GM12878 (cell line): ENCODE results near the gene DLEC1. TPM values are rescaled to one million over a fixed set of nuclear protein-coding genes. Genes with fewer than 3 reads are reported as not detected.

Source experiments
- ATF3 ChIP-seq: IDR thresholded peaks from 2 replicates; pipeline ENCODE4 v1.6.1; 2011; ENCODE audit warnings: low read depth, mild to moderate bottlenecking, low read length, moderate library complexity, borderline replicate concordance; ENCODE audit errors: extremely low read depth
- BACH1 ChIP-seq: fragments of 450-650 bp; IDR thresholded peaks from 2 replicates; pipeline ENCODE4 v1.6.1; 2017; ENCODE audit warnings: mild to moderate bottlenecking, borderline replicate concordance
- BHLHE40 ChIP-seq, 2 experiments: fragments of 450-650 bp in 1 of 2; IDR thresholded peaks; 2 replicates each; pipeline ENCODE4 v1.6.1; 2011 to 2017; ENCODE audit warnings: low read depth in 2 of 2, borderline replicate concordance in 1 of 2, improper control_type of control experiment in 1 of 2, low read length in 1 of 2, mild to moderate bottlenecking in 1 of 2
- ELK1 ChIP-seq: IDR thresholded peaks from 2 replicates; pipeline ENCODE4 v1.6.1; 2012; ENCODE audit warnings: low read depth, low read length, improper control_type of control experiment
- IKZF1 ChIP-seq: fragments of 450-650 bp; conservative IDR thresholded peaks from 2 replicates; pipeline ENCODE4 v1.6.1; 2017; ENCODE audit warnings: antibody characterized with exemption, mild to moderate bottlenecking
- KLF5 ChIP-seq: fragments of 450-650 bp; IDR thresholded peaks from 2 replicates; pipeline ENCODE4 v1.6.1; 2014; ENCODE audit warnings: mild to moderate bottlenecking; ENCODE audit not compliant: partially characterized antibody
- NBN ChIP-seq: fragments of 450-650 bp; IDR thresholded peaks from 2 replicates; pipeline ENCODE4 v1.6.1; 2016
- RELB ChIP-seq: fragments of 450-650 bp; IDR thresholded peaks from 2 replicates; pipeline ENCODE4 v1.6.1; 2017; ENCODE audit warnings: low read depth, mild to moderate bottlenecking, moderate library complexity
- SMARCA5 ChIP-seq: fragments of 450-650 bp; IDR thresholded peaks from 2 replicates; pipeline ENCODE4 v1.6.1; 2017; ENCODE audit warnings: mild to moderate bottlenecking
- SPI1 ChIP-seq: IDR thresholded peaks from 2 replicates; pipeline ENCODE4 v1.6.1; 2011; ENCODE audit warnings: low read depth, mild to moderate bottlenecking, low read length, moderate library complexity, borderline replicate concordance; ENCODE audit not compliant: insufficient read depth
- STAT1 ChIP-seq: fragments of 450-650 bp; conservative IDR thresholded peaks from 2 replicates; pipeline ENCODE4 v1.6.1; 2014; ENCODE audit warnings: antibody characterized with exemption, mild to moderate bottlenecking
- SUPT20H ChIP-seq: IDR thresholded peaks from 2 replicates; pipeline ENCODE4 v1.6.1; 2011; ENCODE audit warnings: low read depth, mild to moderate bottlenecking, low read length, moderate library complexity, borderline replicate concordance; ENCODE audit not compliant: control insufficient read depth
- USF1 ChIP-seq: IDR thresholded peaks from 2 replicates; pipeline ENCODE4 v1.6.1; 2011; ENCODE audit warnings: borderline replicate concordance, low read depth, mild to moderate bottlenecking, moderate library complexity, mixed read lengths, low read length; ENCODE audit not compliant: insufficient read depth; ENCODE audit errors: extremely low read length
- ZBTB11 ChIP-seq: fragments of 450-650 bp; formaldehyde crosslinking; IDR thresholded peaks from 2 replicates; pipeline ENCODE4 v1.5.0; 2022; ENCODE audit warnings: mild to moderate bottlenecking, missing genetic modification characterization
- ZNF687 ChIP-seq: fragments of 450-650 bp; IDR thresholded peaks from 2 replicates; pipeline ENCODE4 v1.6.1; 2017; ENCODE audit warnings: mild to moderate bottlenecking, moderate library complexity
- polyA plus RNA-seq, 11 experiments: library from polyadenylated mRNA; depleted of rRNA in 4 of 11; unstranded in 6 of 11; stranded (reverse) in 5 of 11; fragments of >200 nt; fragmentation: Nextera tagmentation in 4 of 11; fragmentation: Illumina TruSeq in 1 of 11; extraction: Ambion mirVana in 4 of 11; extraction: Trizol in 1 of 11; gene quantifications; 1 replicate in 1 of 11; 2 replicates in 10 of 11; pipeline versions ENCODE4 v1.2.1 to v1.2.3, GENCODE V29; 2011 to 2016; ENCODE audit warnings: inconsistent platforms in 2 of 11, missing spikeins in 2 of 11, low read depth in 1 of 11
- total RNA-seq, 4 experiments: library from RNA; depleted of rRNA in 3 of 4; stranded (reverse); fragments of >200 nt in 3 of 4; fragmentation: Illumina TruSeq in 1 of 4; extraction: Trizol in 1 of 4; gene quantifications; 2 replicates each; pipeline versions ENCODE4 v1.2.1 to v1.2.3, GENCODE V29; 2013 to 2021

DLEC1 gene
- total and polyA plus RNA-seq, 10 of the 15 experiments (the other 5 are each of a cell fraction or from before 2014, with no cell fraction given): 0.03 to 0.29 (median 0.07) TPM; not detected in 3

GRCh38 chr3:37993820-37994638 lies 45.0 kb upstream of the DLEC1 start (continued):
- TF ChIP-seq SUPT20H: no peak
- TF ChIP-seq KLF5: no peak
- 0 out of 2 replicates have a peak, but pooled peaks have one; percentile 54 for TF ChIP-seq BACH1
- TF ChIP-seq SPI1: peak; percentile 29; the same call in 1 of the 2 replicates
- TF ChIP-seq STAT1: 0 out of 2 replicates have a peak, but pooled peaks have one; percentile 22
- TF ChIP-seq BHLHE40 (IDR thresholded peaks at IDR 0.05; ENCODE audit: borderline replicate concordance in 1 of 2, low read depth in 2 of 2, low read length in 1 of 2): peak; percentile 73 to 85; a peak in 3 of 4 replicates
- peak; percentile 92 for TF ChIP-seq IKZF1
- TF ChIP-seq ATF3: no peak
- peak; percentile 63 for TF ChIP-seq USF1
- TF ChIP-seq ELK1: peak; percentile 66; the same call in 1 of the 2 replicates
- peak; percentile 77 for TF ChIP-seq RELB
- peak; percentile 62 for TF ChIP-seq ZBTB11 (CRISPR knock-in tag)
- peak; percentile 93 for TF ChIP-seq ZNF687
- TF ChIP-seq NBN: peak; percentile 58
- TF ChIP-seq SMARCA5: peak; percentile 64; the same call in 1 of the 2 replicates
